Purkinje cell (primary cell): Measurements from ENCODE around the gene TRNP1. TPM values are rescaled to one million over a fixed set of nuclear protein-coding genes. Genes with fewer than 3 reads are reported as not detected.

Experiments
- polyA plus RNA-seq: library from polyadenylated mRNA; unstranded; fragments of >200 nt; fragmentation: Nextera tagmentation; gene quantifications from 2 replicates; pipeline ENCODE4 v1.2.1, GENCODE V29; 2014

TRNP1 gene, protein sequence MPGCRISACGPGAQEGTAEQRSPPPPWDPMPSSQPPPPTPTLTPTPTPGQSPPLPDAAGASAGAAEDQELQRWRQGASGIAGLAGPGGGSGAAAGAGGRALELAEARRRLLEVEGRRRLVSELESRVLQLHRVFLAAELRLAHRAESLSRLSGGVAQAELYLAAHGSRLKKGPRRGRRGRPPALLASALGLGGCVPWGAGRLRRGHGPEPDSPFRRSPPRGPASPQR
- polyA plus RNA-seq, result 9.7 and 14.0 TPM in 2 replicates

DNA sequence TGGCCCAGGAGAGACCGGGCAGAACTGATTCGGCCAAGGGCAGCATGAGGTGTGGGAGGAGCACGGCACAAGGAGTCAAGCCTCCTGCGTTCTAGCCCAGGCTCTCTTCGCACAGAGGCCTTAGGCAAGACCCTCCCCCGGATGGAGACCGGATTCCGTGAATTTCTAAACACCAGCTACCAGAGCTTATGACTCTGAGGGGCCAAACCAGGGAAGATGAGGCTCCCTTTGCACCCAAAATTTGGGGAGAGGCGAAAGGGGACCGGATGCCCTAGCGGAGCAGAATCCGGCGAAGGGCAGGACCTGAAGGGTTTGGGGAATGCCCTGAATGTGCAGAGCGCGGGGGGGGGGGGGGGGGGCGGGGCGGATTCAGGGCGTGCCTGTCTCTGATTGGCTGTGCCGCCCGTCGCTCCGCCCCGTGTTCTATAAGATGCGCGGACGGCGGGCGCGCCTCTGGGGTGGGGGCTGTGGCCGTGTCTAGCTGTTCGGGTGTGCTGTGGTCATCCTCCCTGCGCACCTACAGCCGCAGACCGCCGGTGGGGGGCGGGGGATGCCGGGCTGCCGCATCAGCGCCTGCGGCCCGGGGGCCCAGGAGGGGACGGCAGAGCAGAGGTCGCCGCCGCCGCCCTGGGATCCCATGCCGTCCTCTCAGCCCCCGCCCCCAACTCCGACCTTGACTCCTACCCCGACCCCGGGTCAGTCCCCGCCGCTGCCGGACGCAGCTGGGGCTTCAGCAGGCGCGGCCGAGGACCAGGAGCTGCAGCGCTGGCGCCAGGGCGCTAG lies at the start of gene TRNP1:
Gene TRNP1, plus strand, starts transcription at position 456 of the 783 bp plus-strand sequence. Its CDS starts 95 bp downstream, at position 551.

GRCh38 chr1:26959722-26960624 lies 33.5 kb upstream of the TRNP1 start, which contains the start of gene KDF1:
Gene KDF1, minus strand, starts transcription at chr1:26960468. Its CDS starts 8,088 bp downstream, at chr1:26952380.

Other genes starting within 250 kb of the TRNP1 start
- 9.5 and 11.1 TPM in 2 replicates for gene PIGV, start 205.7 kb upstream of the TRNP1 start, polyA plus RNA-seq
- gene ZDHHC18, start 167.0 kb upstream of the TRNP1 start, polyA plus RNA-seq, result 6.6 and 9.3 TPM in 2 replicates
- gene SFN, start 130.5 kb upstream of the TRNP1 start, polyA plus RNA-seq, result not detected in 2 replicates
- 8.5 and 26.6 TPM in 2 replicates for gene GPN2, start 103.4 kb upstream of the TRNP1 start, polyA plus RNA-seq
- 0.83 and 1.6 TPM in 2 replicates for gene GPATCH3, start 93.2 kb upstream of the TRNP1 start, polyA plus RNA-seq
- not detected in 2 replicates for gene NR0B2, start 79.7 kb upstream of the TRNP1 start, polyA plus RNA-seq
- 23.6 and 26.5 TPM in 2 replicates for gene NUDC, start 71.9 kb upstream of the TRNP1 start, polyA plus RNA-seq
- gene KDF1, start 33.2 kb upstream of the TRNP1 start, polyA plus RNA-seq, result not detected in 2 replicates
- 0.20 TPM in 1 of 2 replicates, not detected in the other for gene TENT5B, start 19.2 kb downstream of the TRNP1 start, polyA plus RNA-seq
- 10.8 and 12.2 TPM in 2 replicates for gene SLC9A1, start 161.4 kb downstream of the TRNP1 start, polyA plus RNA-seq
- gene WDTC1, start 240.9 kb downstream of the TRNP1 start, polyA plus RNA-seq, result 0.42 and 0.67 TPM in 2 replicates